Measurements from ENCODE around the gene NDUFB8. TPM values are rescaled to one million over a fixed set of nuclear protein-coding genes. Genes with fewer than 3 reads are reported as not detected.

The NDUFB8 gene
- total and polyA plus RNA-seq, 8 donors = 112 to 147 (median 134) TPM

GRCh38 chr10:100531761-100532160, 2.1 kb upstream of the NDUFB8 start:
- Histone ChIP-seq H3K36me3 (peaks cover 0 to 7% of the 10 kb centered on the region in 2 donors), H3K27ac (no peak overlapping the region), H3K9me3 (no peaks in the 10 kb centered on the region), H3K27me3 (no peaks in the 10 kb centered on the region), H3K4me3 (no peak overlapping the region), H3K4me1 (peaks cover 14 to 31% of the 10 kb centered on the region in 2 donors)
- intact Hi-C loops (cut with DNase I) = no loop called here
- ATAC-seq (no peak), DNase-seq (no peak)
- no peak for TF ChIP-seq CTCF (IDR thresholded peaks at IDR 0.05)

GRCh38 chr10:100528921-100529474, 673 bp downstream of the NDUFB8 start:
- Histone ChIP-seq H3K4me1 (peaks cover 4 to 22% of the 10 kb centered on the region in 2 donors), H3K4me3 (peak overlapping the region; percentile 86 to 94), H3K27me3 (no peaks in the 10 kb centered on the region), H3K27ac (peak overlapping the region; percentile 50 to 75), H3K36me3 (peaks cover 0 to 32% of the 10 kb centered on the region in 2 donors), H3K9me3 (no peaks in the 10 kb centered on the region)
- intact Hi-C loops (cut with DNase I) = no loop called here
- DNase-seq = no peak
- ATAC-seq = no peak
- no peak for TF ChIP-seq CTCF (IDR thresholded peaks at IDR 0.05)

GRCh38 chr10:100528123-100528886, 1.4 kb downstream of the NDUFB8 start:
- intact Hi-C loops (cut with DNase I) = no loop called here
- Histone ChIP-seq H3K36me3 (peaks cover 0 to 39% of the 10 kb centered on the region in 2 donors), H3K27me3 (no peaks in the 10 kb centered on the region), H3K4me3 (peak overlapping the region; percentile 86 to 94), H3K27ac (no peak overlapping the region), H3K4me1 (peaks cover 4 to 22% of the 10 kb centered on the region in 2 donors), H3K9me3 (no peaks in the 10 kb centered on the region)
- ATAC-seq = no peak
- TF ChIP-seq CTCF (IDR thresholded peaks at IDR 0.05) = no peak
- DNase-seq = no peak

- Histone ChIP-seq H3K4me3 (no peak overlapping the region), H3K4me1 (peaks cover 5 to 21% of the 10 kb centered on the region in 2 donors), H3K27ac (no peak overlapping the region), H3K36me3 (peaks cover 0 to 54% of the 10 kb centered on the region in 2 donors), H3K9me3 (no peaks in the 10 kb centered on the region), H3K27me3 (peaks cover 0 to 5% of the 10 kb centered on the region in 2 donors)
- TF ChIP-seq CTCF (IDR thresholded peaks at IDR 0.05) = no peak
- DNase-seq = no peak
- ATAC-seq = no peak
- intact Hi-C loops (cut with DNase I) = no loop called here
These were observed 5.0 kb downstream of the NDUFB8 start for GRCh38 chr10:100524638-100525037.

- Histone ChIP-seq H3K4me3 (no peak overlapping the region), H3K27me3 (peaks cover 0 to 10% of the 10 kb centered on the region in 2 donors), H3K4me1 (peaks cover 9 to 25% of the 10 kb centered on the region in 2 donors), H3K36me3 (peaks cover 0 to 56% of the 10 kb centered on the region in 2 donors), H3K27ac (no peak overlapping the region), H3K9me3 (no peaks in the 10 kb centered on the region)
- DNase-seq = no peak
- no peak for ATAC-seq
- intact Hi-C loops (cut with DNase I) = no loop called here
- TF ChIP-seq CTCF (IDR thresholded peaks at IDR 0.05) = no peak
These were observed 5.5 kb downstream of the NDUFB8 start for GRCh38 chr10:100524206-100524605.

Measured in left lung (tissue), 10 donors.